SHP77 (cell line): ENCODE data around the gene MMD.
"Not testable (repeated sequence)": the region's sequence is repeated elsewhere in the genome, so short reads cannot be mapped to it uniquely, and the experiment has no call there.

Experiments
- DNase-seq, 2 experiments: peaks; one replicate each; lab custom pipeline; 2025; lab: John Stamatoyannopoulos, UW

The MMD gene, protein sequence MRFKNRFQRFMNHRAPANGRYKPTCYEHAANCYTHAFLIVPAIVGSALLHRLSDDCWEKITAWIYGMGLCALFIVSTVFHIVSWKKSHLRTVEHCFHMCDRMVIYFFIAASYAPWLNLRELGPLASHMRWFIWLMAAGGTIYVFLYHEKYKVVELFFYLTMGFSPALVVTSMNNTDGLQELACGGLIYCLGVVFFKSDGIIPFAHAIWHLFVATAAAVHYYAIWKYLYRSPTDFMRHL

GRCh38 chr17:55421179-55421934, at the start of gene MMD:
TSS of gene MMD (minus strand) at chr17:55421835. CDS start at chr17:55421695, 140 bp downstream.
- no peak for DNase-seq

DNA sequence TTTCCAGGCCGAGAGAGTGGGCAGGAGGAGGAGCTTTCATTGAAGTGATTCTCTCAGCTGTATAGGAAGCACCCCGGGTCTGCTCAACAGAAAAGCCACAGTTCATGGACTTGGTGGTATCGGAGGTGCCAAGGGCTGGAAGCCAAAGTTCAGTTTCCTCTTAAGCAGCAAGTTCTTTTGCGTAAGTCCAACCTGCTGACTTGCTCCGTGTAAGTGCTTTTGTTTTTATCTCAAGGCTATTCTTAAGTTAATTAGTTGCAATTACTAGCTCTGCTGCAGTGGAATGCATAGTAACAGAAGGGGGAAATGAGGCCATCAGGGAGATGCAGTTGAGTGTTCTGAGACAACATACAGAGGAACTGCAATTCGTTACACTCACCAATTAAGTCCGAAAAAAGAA, 45.0 kb upstream of the MMD start:
- no peak for DNase-seq

DNA sequence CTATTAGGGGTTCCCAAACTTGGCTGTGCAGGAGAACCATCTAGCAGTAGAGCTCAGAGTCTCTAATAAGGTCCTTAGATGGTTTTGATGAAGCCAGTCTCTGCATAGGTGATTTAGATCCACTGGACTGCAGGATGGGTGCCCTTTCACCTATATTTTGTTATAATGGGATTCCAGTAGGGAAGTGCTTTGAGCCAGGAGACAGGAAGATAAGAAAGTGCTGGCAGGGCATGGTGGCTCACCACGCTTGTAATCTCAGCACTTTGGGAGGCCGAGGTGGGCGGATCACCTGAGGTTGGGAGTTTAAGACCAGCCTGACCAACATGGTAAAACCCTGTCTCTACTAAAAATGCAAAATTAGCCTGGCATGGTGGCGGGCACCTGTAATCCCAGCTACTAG, 44.1 kb upstream of the MMD start:
- DNase-seq, result not testable (repeated sequence)

GRCh38 chr17:55463600-55463999, 42.0 kb upstream of the MMD start:
- DNase-seq, result no peak

GRCh38 chr17:55462711-55463110, 41.1 kb upstream of the MMD start:
- no peak for DNase-seq

DNA sequence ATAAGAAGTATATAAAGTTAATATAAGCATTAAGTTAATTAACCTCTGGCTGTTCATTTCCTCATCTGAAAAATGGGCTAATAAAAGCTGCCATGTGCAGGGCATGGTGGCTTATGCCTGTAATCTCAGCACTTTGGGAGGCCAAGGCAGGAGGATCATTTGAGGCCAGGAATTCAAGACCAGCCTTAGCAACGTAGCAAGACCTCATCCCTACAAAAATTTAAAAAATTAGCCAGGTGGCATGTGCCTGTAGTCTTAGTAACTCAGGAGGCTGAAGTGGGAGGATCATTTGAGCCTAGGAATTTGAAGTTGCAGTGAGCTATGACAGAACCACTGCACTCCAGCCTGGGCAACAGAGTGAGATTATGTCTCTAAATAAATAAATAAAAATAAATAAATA, 40.6 kb upstream of the MMD start:
- no peak for DNase-seq

DNA sequence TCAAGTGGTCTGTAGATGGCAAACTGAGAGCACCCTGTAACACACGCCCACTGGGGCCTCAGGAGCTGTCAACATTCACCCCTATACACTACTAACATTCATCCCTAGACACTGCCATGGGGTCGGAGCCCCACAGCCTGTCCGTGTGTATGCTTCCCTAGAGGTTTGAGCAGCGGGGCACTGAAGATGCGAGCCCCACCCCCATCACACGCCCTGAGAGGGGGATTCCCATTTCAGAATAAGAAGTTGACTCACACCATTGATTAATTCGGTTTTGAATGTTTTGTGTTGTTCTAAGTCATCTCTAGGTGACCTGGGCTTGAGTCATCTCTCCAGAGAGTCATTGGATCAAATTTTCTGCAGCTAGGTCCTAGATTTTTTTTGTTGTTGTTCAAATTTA, 37.3 kb upstream of the MMD start:
- DNase-seq, result no peak

DNA sequence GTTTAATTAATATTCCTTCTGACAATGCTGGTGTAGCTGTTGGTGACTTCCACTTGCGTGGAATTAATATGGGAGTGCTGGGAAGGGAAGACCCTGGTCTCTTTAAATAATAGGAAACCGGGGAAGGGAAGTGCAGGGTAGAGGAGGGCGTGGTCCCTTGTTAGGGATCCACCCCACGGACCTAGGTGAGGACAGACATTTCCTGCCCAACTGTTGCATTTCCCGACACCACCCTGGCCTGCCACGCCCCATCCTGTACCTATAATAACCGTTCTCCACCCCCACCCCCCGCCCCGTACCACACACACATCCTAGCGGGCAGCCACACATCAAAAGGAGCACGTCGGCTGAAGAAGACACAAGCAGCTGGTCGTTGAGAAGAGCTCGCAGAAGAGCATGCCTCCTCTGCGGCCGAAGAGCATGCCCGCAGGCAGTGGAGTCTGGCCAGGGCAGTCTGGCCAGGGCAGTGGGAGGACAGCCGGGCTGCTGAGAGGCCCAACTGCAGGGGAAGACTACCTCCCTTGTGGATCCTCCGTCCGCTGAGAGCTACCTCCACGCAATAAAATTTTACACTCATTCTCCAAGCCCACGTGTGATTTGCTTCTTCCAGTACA, 36.8 kb upstream of the MMD start:
- no peak for DNase-seq

DNA sequence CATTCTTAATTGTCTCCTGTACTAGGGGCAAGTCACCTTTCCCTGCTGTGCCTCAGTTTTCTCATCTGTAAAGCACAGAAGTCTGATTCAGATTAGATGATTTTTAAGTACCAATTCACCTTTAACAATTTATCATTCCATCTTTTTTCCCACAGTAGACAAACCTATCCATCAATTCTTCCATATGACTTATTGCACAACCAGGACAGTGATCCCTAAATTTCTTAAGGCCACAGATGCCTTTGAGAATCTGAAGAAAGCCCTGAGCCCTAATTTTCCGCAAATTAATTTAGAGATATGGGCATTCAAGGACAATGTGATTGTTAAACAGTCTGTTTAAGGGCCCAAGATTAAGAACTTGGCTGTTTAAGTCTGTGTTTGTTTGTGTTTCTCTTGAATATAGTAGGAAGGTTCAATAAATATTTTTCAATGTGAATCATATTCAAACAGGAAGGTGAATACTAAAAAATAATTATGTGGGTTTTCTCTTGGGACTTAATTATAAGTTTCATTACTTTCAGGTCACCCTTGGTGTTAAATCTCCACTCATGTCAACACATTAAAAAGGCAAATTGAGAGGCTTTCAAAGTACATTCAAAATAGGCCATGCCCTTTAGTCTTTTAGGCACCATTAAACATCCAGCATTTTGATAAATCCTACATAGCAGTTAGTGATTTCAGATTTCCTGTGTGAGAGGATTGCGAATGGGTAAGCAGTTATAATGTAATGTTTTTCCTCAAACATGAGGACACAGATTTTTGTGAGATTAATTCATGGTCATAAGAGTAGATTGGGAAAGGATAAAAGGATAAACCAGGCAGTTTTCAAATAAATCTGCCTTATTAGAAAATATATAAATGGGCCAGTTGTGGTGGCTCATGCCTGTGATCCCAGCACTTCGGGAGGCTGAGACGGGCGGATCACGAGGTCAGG, 34.9 kb upstream of the MMD start:
- DNase-seq, result no peak

DNA sequence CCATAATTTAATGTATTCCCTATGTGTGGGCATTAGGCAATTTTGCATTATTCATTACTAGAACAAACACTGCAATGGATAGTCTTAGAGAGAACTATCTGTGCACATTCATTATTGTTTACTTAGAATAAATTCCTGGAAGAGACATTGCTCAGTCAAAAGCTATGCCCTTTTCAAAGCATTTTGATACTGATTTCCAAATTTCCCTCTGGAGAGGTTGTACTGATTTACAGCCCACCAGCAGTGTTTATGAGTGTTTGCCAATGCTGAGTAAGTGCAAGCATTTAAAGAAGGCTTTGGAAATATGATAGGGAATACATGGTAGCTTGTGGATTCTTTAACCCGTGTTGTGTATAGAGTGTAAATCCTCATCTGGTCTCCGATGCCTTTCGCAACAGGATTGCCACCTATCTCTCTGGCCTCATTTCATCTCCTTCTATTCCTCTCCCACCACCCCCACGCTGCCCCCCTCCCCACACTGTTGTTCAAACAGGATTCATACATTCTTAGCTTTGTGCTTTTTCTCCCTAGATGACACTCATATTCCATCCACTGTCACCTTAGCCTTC, 33.4 kb upstream of the MMD start:
- DNase-seq, result peak in 1 of 2 experiments; percentile 5

DNA sequence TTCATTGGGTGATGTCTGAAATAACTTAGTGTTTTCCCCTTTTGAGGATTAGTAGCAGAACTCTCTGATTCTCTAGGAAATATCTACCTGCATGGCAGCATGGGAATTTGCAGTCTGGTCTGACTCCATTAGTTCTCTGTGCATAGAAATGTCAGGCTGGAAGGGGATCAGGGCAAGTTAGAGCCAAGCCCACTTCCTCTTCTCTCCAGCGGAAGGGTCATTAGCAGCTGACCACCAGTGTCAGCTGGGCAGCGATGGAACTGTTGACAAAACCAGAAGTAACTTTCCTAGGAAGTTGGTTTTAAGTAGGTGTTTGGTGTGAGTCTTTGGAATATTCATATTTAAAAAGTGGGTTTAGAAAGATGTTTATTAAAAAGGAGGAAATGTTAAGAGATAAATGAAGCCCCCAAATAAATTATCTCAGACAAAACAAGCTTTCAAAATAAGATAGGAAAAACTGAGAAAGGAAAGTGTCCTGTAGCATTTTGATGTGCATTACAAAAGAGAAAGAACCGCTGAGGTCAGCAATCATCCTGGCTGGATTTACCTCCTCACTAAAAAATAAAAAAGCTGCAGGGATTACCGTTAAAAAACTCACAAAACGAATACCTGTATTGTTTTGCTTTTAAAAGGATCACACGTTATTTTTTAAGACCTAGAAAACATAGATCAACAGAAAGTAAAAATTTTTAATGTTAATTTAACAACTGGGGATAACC, 32.4 kb upstream of the MMD start:
- no peak for DNase-seq

- DNase-seq, result no peak
These were observed 30.6 kb upstream of the MMD start for GRCh38 chr17:55452139-55452790.

DNA sequence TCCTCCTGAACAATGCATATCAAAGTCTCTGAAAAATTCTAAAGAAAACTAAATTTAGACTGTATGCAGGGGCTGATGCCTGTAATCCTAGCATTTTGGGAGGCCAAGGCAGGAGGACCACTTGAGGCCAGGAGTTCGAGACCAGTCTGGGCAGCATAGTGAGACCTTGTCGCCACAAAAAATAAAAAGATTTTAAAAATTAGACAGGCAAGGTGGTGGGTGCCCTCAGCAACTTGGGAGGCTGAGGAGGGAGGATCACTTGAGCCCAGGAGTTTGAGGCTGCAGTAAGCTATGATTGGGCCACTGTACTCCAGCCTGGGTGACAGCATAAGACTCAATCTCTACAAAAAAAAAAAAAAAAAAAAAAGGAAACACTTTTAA, 30.1 kb upstream of the MMD start:
- no peak for DNase-seq

GRCh38 chr17:55451203-55451641, 29.6 kb upstream of the MMD start:
- DNase-seq, result no peak

GRCh38 chr17:55450232-55450825, 28.7 kb upstream of the MMD start:
- no peak for DNase-seq

DNA sequence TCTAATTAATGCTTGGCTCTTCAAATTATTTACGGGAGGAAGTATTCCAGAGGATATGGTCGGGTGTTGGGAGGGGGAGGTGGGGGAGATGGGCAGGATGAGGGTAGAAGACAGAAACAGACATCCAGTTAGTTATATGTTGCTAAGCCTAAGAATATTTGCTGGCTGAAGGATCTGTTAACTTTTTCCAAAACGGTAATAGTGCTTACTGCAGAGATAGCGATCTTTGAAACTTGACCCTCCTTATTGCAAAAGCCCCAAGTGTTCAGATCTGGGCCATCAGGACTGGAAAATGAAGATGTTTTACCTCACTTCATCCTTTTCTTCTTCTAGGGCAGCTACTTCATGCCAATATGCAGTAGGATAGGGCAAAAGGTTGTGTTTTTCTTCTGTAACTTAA, 27.0 kb upstream of the MMD start:
- DNase-seq, result no peak

DNA sequence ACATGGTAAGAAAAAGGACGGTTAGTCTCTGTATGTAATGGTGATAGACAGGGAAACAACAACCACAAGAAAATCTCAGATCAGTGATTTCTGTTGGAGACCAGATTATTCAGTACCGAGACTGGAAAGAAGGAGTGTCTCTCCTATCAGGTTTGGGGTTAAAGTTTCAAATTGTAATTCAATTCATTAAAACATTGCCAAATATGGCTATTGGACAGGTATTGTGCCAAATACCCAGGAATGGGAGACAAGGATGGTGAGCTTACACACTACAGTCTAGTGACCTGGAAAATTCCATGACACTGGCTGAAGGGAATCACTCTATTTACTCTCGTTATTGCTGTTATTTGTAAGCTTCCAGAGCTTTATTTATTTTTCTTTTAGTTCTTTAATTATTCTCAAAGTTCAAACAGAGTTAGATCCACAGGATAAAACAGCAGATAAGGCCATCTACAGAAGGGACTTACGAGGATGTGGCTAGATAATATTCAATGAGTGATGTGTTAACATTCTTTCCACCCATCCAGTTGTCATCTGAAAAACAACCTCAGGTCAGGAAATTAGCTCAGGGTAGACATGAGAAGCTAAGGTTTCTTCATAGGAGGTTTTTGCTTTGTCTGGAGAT, 25.1 kb upstream of the MMD start:
- DNase-seq, result no peak

GRCh38 chr17:55446004-55446403, 24.4 kb upstream of the MMD start:
- DNase-seq, result not testable (repeated sequence)
